ENCODE results near the gene GJA5. TPM values are rescaled to one million over a fixed set of nuclear protein-coding genes. Genes with fewer than 3 reads are reported as not detected.

The GJA5 gene
- polyA plus RNA-seq, 12 donors = 10.8 to 25.5 (median 18.7) TPM; not detected in 1

GRCh38 chr1:147769106-147769505 lies 8.7 kb upstream of the GJA5 start:
- no peak for DNase-seq

GRCh38 chr1:147768582-147768981 lies 8.2 kb upstream of the GJA5 start:
- no peak for DNase-seq

- no peak for DNase-seq
Observed at GRCh38 chr1:147768101-147768500, 7.7 kb upstream of the GJA5 start.

- DNase-seq = no peak
Observed at GRCh38 chr1:147762233-147763024, 2.0 kb upstream of the GJA5 start.

- DNase-seq = no peak
Observed at GRCh38 chr1:147758379-147759100, 1.9 kb downstream of the GJA5 start.

- DNase-seq = no peak
Observed at GRCh38 chr1:147757015-147757990, 3.1 kb downstream of the GJA5 start.

GRCh38 chr1:147756341-147756740 lies 4.1 kb downstream of the GJA5 start:
- DNase-seq = no peak

- no peak for DNase-seq
Observed at GRCh38 chr1:147754661-147755060, 5.7 kb downstream of the GJA5 start.

GRCh38 chr1:147753081-147753480 lies 7.3 kb downstream of the GJA5 start:
- DNase-seq = no peak

- no peak for DNase-seq
Observed at GRCh38 chr1:147752511-147752910, 7.9 kb downstream of the GJA5 start.

- DNase-seq = no peak
Observed at GRCh38 chr1:147751346-147751745, 9.1 kb downstream of the GJA5 start.

GRCh38 chr1:147750618-147751217 lies 9.7 kb downstream of the GJA5 start:
- DNase-seq = no peak

GRCh38 chr1:147749792-147750191 lies 10.6 kb downstream of the GJA5 start:
- DNase-seq = no peak

- DNase-seq = no peak
Observed at GRCh38 chr1:147748676-147749350, 11.6 kb downstream of the GJA5 start.

- DNase-seq = no peak
Observed at GRCh38 chr1:147747966-147748365, 12.4 kb downstream of the GJA5 start.

- no peak for DNase-seq
Observed at GRCh38 chr1:147745271-147745670, 15.1 kb downstream of the GJA5 start.

GRCh38 chr1:147741065-147741464 lies 19.3 kb downstream of the GJA5 start:
- DNase-seq = no peak

- no peak for DNase-seq
Observed at GRCh38 chr1:147740391-147740790, 20.0 kb downstream of the GJA5 start.

- no peak for DNase-seq
Observed at GRCh38 chr1:147738739-147739476, 21.5 kb downstream of the GJA5 start.

GRCh38 chr1:147738129-147738528 lies 22.3 kb downstream of the GJA5 start:
- DNase-seq = no peak

All from muscle of arm (tissue), 12 donors.